H1 (cell line): ENCODE results near the gene NME1.
"Not testable (repeated sequence)": the region's sequence is repeated elsewhere in the genome, so short reads cannot be mapped to it uniquely, and the experiment has no call there.

Experiments used
- PHF8 ChIP-seq: fragments of 200-600 bp; sonication (generic); conservative IDR thresholded peaks from 2 replicates; pipeline ENCODE4 v1.7.1; 2012; ENCODE audit warnings: low read depth, mild to moderate bottlenecking, inconsistent platforms, low read length, moderate library complexity
- POLR2AphosphoS5 ChIP-seq: IDR thresholded peaks from 2 replicates; pipeline ENCODE4 v1.6.1; 2011; ENCODE audit warnings: low read depth, low read length

DNA sequence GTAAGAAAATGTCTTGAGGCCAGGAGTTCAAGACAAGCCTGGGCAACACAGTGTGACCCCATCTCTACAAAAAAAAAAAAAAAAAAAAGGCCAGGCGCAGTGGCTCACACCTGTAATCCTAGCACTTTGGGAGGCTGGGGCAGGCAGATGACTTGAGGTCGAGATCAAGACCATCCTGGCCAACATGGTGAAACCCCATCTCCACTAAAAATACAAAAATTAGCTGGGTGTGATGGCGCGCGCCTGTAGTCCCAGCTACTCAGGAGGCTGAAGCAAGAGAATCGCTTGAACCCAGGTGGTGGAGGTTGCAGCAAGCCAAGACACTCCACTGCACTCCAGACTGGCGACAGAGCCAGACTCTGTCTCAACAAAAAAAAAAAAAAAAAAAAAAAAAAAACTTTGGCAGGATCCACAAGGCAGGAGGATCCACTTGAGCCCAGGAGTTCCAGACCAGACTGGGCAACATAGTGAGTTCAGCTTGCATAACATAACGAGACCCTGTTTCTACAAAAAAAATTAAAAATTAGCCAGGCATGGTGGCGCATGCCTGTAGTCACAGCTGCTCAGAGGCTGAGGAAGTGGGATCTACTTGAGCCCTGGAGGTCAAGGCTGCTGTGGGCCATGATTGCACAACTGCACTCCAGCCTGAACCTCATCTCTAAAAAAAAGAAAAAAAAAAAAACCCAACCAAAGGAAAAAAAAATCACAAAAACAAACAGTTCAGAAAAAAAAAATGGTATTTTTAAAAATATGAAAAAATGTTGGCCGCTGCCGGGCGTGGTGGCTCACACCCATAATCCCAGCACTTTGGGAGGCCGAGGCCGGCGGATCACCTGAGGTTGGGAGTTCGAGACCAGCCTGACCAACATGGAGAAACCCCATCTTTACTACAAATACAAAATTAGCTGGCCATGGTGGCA, 40.8 kb upstream of the NME1 start:
- not testable (repeated sequence) for TF ChIP-seq PHF8, POLR2AphosphoS5
